Transverse colon (tissue), 3 donors: Measurements from ENCODE around the gene BIVM.

Experiments used
- CTCF ChIP-seq, 5 experiments: fragments of 200-600 bp in 3 of 5; fragments of 450-650 bp in 2 of 5; sonication (generic) in 3 of 5; IDR thresholded peaks; 1 replicate in 2 of 5; 2 replicates in 3 of 5; pipeline ENCODE4 v1.5.1; 2016 to 2017; ENCODE audit warnings: antibody characterized with exemption in 5 of 5, inconsistent platforms in 3 of 5, mild to moderate bottlenecking in 2 of 5, moderate library complexity in 1 of 5
- EP300 ChIP-seq: sonication (generic); formaldehyde crosslinking; IDR thresholded peaks from one replicate; pipeline ENCODE4 v1.6.1; 2017; ENCODE audit warnings: antibody characterized with exemption, low read depth
- POLR2A ChIP-seq: fragments of 450-650 bp; IDR thresholded peaks from one replicate; pipeline ENCODE4 v1.6.1; 2016; ENCODE audit warnings: antibody characterized with exemption, mild to moderate bottlenecking, moderate library complexity

- TF ChIP-seq CTCF (IDR thresholded peaks at IDR 0.05) (no peak), POLR2A (no peak), EP300 (no peak)
Measured at GRCh38 chr13:102798581-102799425, at the start of gene BIVM, which contains the start of gene POGLUT2.
